Neural cell (in vitro differentiated cells): ENCODE measurements around the gene HDLBP. TPM values are rescaled to one million over a fixed set of nuclear protein-coding genes. Genes with fewer than 3 reads are reported as not detected.
"Not testable (repeated sequence)": the region's sequence is repeated elsewhere in the genome, so short reads cannot be mapped to it uniquely, and the experiment has no call there.

Experiments
- H2AFZ ChIP-seq: fragments of 200-600, 300-800 bp; sonication (generic), shearing (Covaris generic); 2 replicates; pipeline ENCODE4 v1.6.0; 2014; ENCODE audit warnings: low read depth, mild to moderate bottlenecking, antibody characterized with exemption, low read length, moderate library complexity
- H3F3A ChIP-seq: fragments of 200-600 bp; shearing (Covaris generic); 2 replicates; pipeline ENCODE4 v1.6.1; 2016; ENCODE audit warnings: mild to moderate bottlenecking, moderate library complexity, mixed read lengths, antibody characterized with exemption, low read length; ENCODE audit not compliant: insufficient read depth, poor library complexity, severe bottlenecking
- H3K27ac ChIP-seq: fragments of 200-600, 300-800 bp; sonication (generic), shearing (Covaris generic); 2 replicates; pipeline ENCODE4 v1.5.1; 2014; ENCODE audit warnings: mild to moderate bottlenecking, low read length, moderate library complexity
- H3K27me3 ChIP-seq: fragments of 300-800, 200-600 bp; sonication (generic), shearing (Covaris generic); 2 replicates; pipeline ENCODE4 v1.6.0; 2014; ENCODE audit warnings: mild to moderate bottlenecking, low read depth, low read length, moderate library complexity; ENCODE audit not compliant: insufficient read depth
- H3K36me3 ChIP-seq: fragments of 300-800, 200-600 bp; sonication (generic), shearing (Covaris generic); 2 replicates; pipeline ENCODE4 v1.5.1; 2014; ENCODE audit warnings: mild to moderate bottlenecking, antibody characterized with exemption, low read length, moderate library complexity; ENCODE audit not compliant: insufficient read depth
- H3K4me2 ChIP-seq: fragments of 300-800, 200-600 bp; sonication (generic), shearing (Covaris generic); 2 replicates; pipeline ENCODE4 v1.6.0; 2014; ENCODE audit warnings: mild to moderate bottlenecking, low read length
- H3K4me3 ChIP-seq: fragments of 300-800, 200-600 bp; sonication (generic), shearing (Covaris generic); 2 replicates; pipeline ENCODE4 v1.5.1; 2014; ENCODE audit warnings: mild to moderate bottlenecking, low read length, moderate library complexity
- H3K79me2 ChIP-seq: fragments of 200-600 bp; shearing (Covaris generic); replicated peaks from 2 replicates; pipeline ENCODE4 v1.6.0; 2014; ENCODE audit warnings: mild to moderate bottlenecking, low read length, moderate library complexity; ENCODE audit not compliant: insufficient read depth
- H3K9ac ChIP-seq: fragments of 300-800, 200-600 bp; sonication (generic), shearing (Covaris generic); 2 replicates; pipeline ENCODE4 v1.6.1; 2016; ENCODE audit warnings: mild to moderate bottlenecking, low read length, mixed read lengths
- H3K9me2 ChIP-seq: fragments of 200-600 bp; shearing (Covaris generic); 2 replicates; pipeline ENCODE4 v1.6.1; 2016; ENCODE audit warnings: mild to moderate bottlenecking, low read length, mixed read lengths; ENCODE audit not compliant: insufficient read depth
- H3K9me3 ChIP-seq: fragments of 200-600, 300-800 bp; sonication (generic), shearing (Covaris generic); 2 replicates; pipeline ENCODE4 v1.6.1; 2016; ENCODE audit warnings: mild to moderate bottlenecking, mixed run types, low read length, moderate library complexity, mixed read lengths
- H4K20me1 ChIP-seq: fragments of 200-600 bp; shearing (Covaris generic); 2 replicates; pipeline ENCODE4 v1.6.1; 2016; ENCODE audit warnings: mild to moderate bottlenecking, mixed run types; ENCODE audit not compliant: insufficient read depth
- EP300 ChIP-seq: fragments of 450-650 bp; conservative IDR thresholded peaks from 2 replicates; pipeline ENCODE4 v1.6.1; 2014; ENCODE audit warnings: antibody characterized with exemption, mild to moderate bottlenecking, moderate library complexity; ENCODE audit not compliant: poor library complexity, severe bottlenecking
- EZH2 ChIP-seq: fragments of 200-600, 300-800 bp; shearing (Covaris generic), sonication (generic); IDR thresholded peaks from 2 replicates; pipeline ENCODE4 v1.6.1; 2014; ENCODE audit warnings: antibody characterized with exemption, low read length, borderline replicate concordance, mild to moderate bottlenecking; ENCODE audit not compliant: insufficient read depth, poor library complexity, severe bottlenecking
- MXI1 ChIP-seq: fragments of 450-650 bp; conservative IDR thresholded peaks from 2 replicates; pipeline ENCODE4 v1.6.1; 2014; ENCODE audit warnings: antibody characterized with exemption, mild to moderate bottlenecking; ENCODE audit not compliant: poor library complexity, severe bottlenecking
- POLR2AphosphoS5 ChIP-seq: IDR thresholded peaks from 2 replicates; pipeline ENCODE4 v1.6.1; 2012
- RAD21 ChIP-seq: fragments of 450-650 bp; conservative IDR thresholded peaks from 2 replicates; pipeline ENCODE4 v1.6.1; 2014; ENCODE audit warnings: antibody characterized with exemption, mild to moderate bottlenecking, moderate library complexity
- SMC3 ChIP-seq: fragments of 450-650 bp; conservative IDR thresholded peaks from 2 replicates; pipeline ENCODE4 v1.6.1; 2014; ENCODE audit warnings: antibody characterized with exemption, mild to moderate bottlenecking, moderate library complexity; ENCODE audit not compliant: poor library complexity
- TAF1 ChIP-seq: IDR thresholded peaks from 2 replicates; pipeline ENCODE4 v1.6.1; 2012; ENCODE audit warnings: low read depth
- polyA plus RNA-seq: library from polyadenylated mRNA; depleted of rRNA; stranded (reverse); fragments of >200 nt; gene quantifications from 2 replicates; pipeline ENCODE4 v1.2.3, GENCODE V29; 2014
- TF ChIP-seq, protein P1 (sequence below): IDR thresholded peaks from 2 replicates; pipeline ENCODE4 v1.6.1; 2012; ENCODE audit warnings: borderline replicate concordance
- TF ChIP-seq, protein P2 (sequence below): fragments of 450-650 bp; IDR thresholded peaks from 2 replicates; pipeline ENCODE4 v1.5.1; 2014; ENCODE audit warnings: antibody characterized with exemption, mild to moderate bottlenecking, moderate library complexity; ENCODE audit not compliant: poor library complexity, severe bottlenecking

The HDLBP gene
- polyA plus RNA-seq, 1 donor from 2014 or later: 61.9 TPM

GRCh38 chr2:241321033-241321432 lies 5.6 kb upstream of the HDLBP start:
- H2AFZ ChIP-seq: no peak overlapping the region
- H3K9me3 ChIP-seq: no peaks in the 10 kb centered on the region
- no peaks in the 10 kb centered on the region for H3K9me2 ChIP-seq
- H4K20me1 ChIP-seq: no peaks in the 10 kb centered on the region
- H3K36me3 ChIP-seq: no peaks in the 10 kb centered on the region
- H3K27me3 ChIP-seq: no peaks in the 10 kb centered on the region
- H3K9ac ChIP-seq: no peak overlapping the region
- peak overlapping the region; percentile 23 for H3K4me2 ChIP-seq
- H3F3A ChIP-seq: no peaks in the 10 kb centered on the region
- H3K4me3 ChIP-seq: no peak overlapping the region
- H3K27ac ChIP-seq: no peak overlapping the region
- TF ChIP-seq, protein P1, sequence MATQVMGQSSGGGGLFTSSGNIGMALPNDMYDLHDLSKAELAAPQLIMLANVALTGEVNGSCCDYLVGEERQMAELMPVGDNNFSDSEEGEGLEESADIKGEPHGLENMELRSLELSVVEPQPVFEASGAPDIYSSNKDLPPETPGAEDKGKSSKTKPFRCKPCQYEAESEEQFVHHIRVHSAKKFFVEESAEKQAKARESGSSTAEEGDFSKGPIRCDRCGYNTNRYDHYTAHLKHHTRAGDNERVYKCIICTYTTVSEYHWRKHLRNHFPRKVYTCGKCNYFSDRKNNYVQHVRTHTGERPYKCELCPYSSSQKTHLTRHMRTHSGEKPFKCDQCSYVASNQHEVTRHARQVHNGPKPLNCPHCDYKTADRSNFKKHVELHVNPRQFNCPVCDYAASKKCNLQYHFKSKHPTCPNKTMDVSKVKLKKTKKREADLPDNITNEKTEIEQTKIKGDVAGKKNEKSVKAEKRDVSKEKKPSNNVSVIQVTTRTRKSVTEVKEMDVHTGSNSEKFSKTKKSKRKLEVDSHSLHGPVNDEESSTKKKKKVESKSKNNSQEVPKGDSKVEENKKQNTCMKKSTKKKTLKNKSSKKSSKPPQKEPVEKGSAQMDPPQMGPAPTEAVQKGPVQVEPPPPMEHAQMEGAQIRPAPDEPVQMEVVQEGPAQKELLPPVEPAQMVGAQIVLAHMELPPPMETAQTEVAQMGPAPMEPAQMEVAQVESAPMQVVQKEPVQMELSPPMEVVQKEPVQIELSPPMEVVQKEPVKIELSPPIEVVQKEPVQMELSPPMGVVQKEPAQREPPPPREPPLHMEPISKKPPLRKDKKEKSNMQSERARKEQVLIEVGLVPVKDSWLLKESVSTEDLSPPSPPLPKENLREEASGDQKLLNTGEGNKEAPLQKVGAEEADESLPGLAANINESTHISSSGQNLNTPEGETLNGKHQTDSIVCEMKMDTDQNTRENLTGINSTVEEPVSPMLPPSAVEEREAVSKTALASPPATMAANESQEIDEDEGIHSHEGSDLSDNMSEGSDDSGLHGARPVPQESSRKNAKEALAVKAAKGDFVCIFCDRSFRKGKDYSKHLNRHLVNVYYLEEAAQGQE: no peak
- TF ChIP-seq RAD21: no peak
- TF ChIP-seq POLR2AphosphoS5: no peak
- no peak for TF ChIP-seq EZH2
- peaks cover 95% of the 10 kb centered on the region for H3K79me2 ChIP-seq

GRCh38 chr2:241320394-241320793 lies 4.9 kb upstream of the HDLBP start:
- Histone ChIP-seq H3K4me2 (no peak overlapping the region), H3K36me3 (no peaks in the 10 kb centered on the region), H3K9me2 (no peaks in the 10 kb centered on the region), H3K9ac (no peak overlapping the region), H4K20me1 (no peaks in the 10 kb centered on the region), H3K4me3 (peak overlapping the region; percentile 94), H3K79me2 (peaks cover 90% of the 10 kb centered on the region), H3K27me3 (no peaks in the 10 kb centered on the region), H3F3A (no peaks in the 10 kb centered on the region), H3K27ac (no peak overlapping the region), H3K9me3 (no peaks in the 10 kb centered on the region), H2AFZ (no peak overlapping the region)
- TF ChIP-seq, protein P1: no peak
- TF ChIP-seq TAF1 (no peak), EP300 (no peak), EZH2 (no peak), POLR2AphosphoS5 (no peak), MXI1 (no peak), SMC3 (no peak), RAD21 (no peak)
- TF ChIP-seq, protein P2, sequence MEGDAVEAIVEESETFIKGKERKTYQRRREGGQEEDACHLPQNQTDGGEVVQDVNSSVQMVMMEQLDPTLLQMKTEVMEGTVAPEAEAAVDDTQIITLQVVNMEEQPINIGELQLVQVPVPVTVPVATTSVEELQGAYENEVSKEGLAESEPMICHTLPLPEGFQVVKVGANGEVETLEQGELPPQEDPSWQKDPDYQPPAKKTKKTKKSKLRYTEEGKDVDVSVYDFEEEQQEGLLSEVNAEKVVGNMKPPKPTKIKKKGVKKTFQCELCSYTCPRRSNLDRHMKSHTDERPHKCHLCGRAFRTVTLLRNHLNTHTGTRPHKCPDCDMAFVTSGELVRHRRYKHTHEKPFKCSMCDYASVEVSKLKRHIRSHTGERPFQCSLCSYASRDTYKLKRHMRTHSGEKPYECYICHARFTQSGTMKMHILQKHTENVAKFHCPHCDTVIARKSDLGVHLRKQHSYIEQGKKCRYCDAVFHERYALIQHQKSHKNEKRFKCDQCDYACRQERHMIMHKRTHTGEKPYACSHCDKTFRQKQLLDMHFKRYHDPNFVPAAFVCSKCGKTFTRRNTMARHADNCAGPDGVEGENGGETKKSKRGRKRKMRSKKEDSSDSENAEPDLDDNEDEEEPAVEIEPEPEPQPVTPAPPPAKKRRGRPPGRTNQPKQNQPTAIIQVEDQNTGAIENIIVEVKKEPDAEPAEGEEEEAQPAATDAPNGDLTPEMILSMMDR: no peak

DNA sequence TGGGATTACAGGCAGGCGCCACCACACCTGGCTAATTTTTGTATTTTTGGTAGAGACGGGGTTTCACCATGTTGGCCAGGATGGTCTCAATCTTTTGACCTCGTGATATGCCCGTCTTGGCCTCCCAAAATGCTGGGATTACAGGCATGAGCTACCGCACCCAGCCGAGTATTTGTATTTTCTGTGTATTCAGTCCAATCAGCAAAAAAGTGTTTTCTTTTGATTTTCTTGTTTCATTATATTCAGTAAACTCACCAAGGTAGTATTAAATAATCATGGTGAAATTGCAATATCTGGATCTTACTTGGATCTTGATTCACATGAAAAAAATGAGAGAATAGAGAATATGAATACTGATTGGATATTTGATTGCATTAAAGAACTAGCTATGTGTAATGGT lies 3.4 kb upstream of the HDLBP start:
- H4K20me1 ChIP-seq, H3K9me3 ChIP-seq, H3K36me3 ChIP-seq, H3K9me2 ChIP-seq, H3K9ac ChIP-seq, H3F3A ChIP-seq, H3K27me3 ChIP-seq, H3K4me2 ChIP-seq, H3K27ac ChIP-seq, H2AFZ ChIP-seq: not testable (repeated sequence)
- Histone ChIP-seq H3K79me2 (peaks cover 87% of the 10 kb centered on the region), H3K4me3 (peak overlapping the region; percentile 94)
